GM03348 (cell line): ENCODE measurements around the gene HRH1.
"Not testable (repeated sequence)": the region's sequence is repeated elsewhere in the genome, so short reads cannot be mapped to it uniquely, and the experiment has no call there.

Experiments used
- DNase-seq: peaks from one replicate; pipeline ENCODE4 v3.0.0; 2012; ENCODE audit warnings: low spot score

HRH1 gene

GRCh38 chr3:11143476-11143875, 10.8 kb upstream of the HRH1 start:
- no peak for DNase-seq

DNA sequence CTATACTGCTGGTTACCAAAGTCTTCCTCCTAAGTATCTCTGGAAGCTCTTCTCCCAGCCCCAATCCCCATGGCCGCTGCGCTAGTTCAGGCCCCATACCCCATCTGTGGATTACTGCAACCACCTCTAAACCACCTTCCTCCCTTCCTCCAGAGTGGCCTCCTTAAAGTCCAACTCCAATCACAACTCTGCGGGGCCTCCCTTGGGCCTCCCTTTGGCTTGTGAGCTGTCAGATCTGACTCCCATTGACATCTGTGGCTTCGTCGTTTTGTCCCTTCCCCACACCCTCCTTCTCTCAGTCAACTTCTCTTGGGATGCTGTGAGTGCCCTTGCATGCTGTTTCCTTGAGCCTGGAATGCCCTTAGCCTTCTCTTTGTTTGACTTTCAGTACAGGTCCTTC, 9.3 kb upstream of the HRH1 start:
- no peak for DNase-seq

DNA sequence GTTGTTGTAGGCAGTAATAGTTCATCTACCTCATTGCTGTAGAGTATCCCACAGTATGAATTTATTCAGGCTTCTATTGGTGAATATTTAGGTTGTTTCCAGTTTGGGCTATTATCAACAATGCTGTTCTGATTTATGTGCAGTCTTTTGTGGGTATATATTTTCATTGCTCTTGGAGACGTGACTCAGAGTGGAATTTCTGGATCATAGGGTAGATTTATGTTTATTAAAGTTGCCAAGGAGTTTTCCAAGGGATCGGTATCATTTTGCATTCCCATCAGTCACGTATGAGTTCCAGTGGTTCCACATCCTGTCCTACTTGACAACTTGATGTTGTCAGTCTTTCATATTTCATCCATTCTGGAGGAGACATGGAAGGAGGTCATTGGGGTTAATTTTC, 8.4 kb upstream of the HRH1 start:
- peak; percentile 33 for DNase-seq

DNA sequence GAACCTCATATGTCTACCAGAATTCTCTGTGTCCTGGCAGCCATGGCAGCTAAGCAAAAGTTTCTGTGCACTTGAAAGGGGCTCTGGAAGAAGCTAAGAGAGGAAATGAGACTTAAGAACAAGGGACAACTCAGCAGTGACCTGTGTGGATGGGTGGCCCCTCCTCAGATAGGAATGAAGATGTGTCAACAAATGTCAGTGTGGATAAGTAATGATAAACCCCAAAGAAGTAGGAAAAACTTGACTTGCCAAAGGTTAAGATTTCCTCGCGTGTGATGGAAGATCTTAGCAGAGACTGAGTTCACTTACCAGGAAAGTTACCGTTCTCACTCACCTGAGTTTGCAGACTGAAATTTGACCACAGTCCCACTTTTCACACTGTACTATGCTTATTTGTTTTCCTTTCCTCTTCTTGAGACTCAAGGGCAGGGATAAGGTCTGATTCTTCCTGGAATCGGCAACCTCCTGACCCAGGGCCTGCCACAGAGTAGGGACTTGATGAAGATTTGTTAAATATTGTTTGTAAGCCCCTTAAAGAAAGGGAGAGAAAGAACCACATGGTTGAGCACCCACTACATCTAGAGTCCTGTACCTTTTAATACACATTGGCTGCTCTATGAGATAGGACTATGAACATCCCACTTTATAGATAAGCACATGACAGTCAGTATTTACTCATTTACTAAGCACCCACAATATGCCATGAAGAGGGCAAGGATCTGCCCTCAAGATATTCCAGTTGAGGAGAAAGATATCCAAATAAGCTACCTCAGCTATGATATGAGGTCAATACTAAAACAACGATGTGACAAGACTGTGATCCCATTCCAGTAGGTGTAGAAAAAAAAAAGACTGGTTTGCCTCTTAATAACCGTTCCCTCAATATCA, 7.3 kb upstream of the HRH1 start:
- DNase-seq = no peak

- DNase-seq = no peak
Measured at GRCh38 chr3:11150256-11150655, 4.0 kb upstream of the HRH1 start.

GRCh38 chr3:11152301-11152700, 2.0 kb upstream of the HRH1 start:
- DNase-seq = no peak

DNA sequence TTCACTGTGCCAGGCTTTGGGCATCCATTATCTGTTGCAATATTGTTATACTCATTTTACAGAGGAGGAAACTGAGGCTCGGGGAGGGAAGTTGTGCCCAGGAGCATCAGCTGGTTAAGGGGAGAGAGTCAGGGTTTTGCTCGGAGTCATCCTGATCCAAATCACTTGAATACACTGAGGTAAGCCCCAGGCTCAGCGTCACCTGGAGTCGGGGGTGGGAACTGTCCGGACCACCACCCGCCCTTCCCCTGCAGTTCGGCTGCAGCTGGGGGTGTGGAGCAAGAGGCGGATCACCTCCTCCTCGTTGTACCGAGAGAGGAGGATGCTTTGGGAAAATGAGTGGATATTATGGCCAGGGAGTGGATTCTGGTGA, 646 bp downstream of the HRH1 start:
- peak; percentile 33 for DNase-seq

DNA sequence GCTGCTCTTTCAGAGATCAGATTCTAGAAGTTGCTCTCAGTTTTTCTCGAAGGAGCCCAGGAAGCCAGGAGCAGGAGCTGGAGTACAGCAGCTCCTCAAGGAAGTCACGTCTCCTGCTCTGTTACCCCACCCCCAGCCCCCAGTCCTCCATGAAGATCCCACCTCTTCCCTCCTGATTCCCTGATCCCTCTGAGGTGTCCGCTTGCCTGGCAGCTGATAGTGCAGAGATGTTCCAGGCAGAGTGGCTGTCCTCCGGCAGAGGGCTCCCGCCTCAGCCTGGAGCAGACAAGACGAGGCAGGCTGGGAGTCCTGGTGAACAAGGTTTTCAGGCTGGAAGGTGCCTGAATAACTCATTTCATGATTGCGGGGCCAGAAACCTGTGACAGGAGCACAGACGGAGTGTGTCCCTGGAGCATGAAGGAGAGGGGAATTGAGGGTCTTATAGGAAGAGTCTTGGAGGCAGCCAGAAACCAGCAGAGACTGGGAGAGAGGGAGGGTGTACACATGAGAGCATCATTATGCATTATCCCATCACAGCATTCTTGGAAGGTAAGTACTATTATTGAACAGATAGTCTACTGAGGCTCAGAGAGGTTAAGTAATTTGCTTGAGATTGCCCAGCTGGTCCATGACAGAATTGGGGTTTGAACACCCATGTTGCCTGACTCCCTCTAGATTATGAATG, 1.2 kb downstream of the HRH1 start:
- peak; percentile 91 for DNase-seq

GRCh38 chr3:11156026-11156410, 1.7 kb downstream of the HRH1 start:
- no peak for DNase-seq

- no peak for DNase-seq
Measured at GRCh38 chr3:11157421-11157820, 3.1 kb downstream of the HRH1 start.

- peak; percentile 75 for DNase-seq
Measured at GRCh38 chr3:11159421-11159904, 5.2 kb downstream of the HRH1 start.

DNA sequence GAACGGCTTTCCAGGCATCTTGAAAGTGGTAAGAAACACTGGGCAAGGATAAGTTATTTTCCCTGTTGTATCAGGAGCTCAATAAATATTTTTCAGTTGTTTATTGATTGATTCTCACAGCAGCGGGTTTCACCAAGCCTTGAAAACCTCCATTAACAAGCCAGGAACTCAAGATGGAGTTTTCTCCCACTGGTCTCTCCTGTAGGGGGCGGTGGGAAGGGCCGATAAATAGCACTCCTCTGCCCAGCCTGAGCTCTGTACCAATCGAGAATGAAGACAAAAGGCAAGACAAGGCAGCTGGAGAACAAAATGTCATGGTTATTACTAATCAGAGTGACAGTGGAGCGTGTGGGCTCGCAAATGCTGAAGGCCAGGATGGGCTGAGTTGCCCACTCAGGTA, 7.4 kb downstream of the HRH1 start:
- no peak for DNase-seq

DNA sequence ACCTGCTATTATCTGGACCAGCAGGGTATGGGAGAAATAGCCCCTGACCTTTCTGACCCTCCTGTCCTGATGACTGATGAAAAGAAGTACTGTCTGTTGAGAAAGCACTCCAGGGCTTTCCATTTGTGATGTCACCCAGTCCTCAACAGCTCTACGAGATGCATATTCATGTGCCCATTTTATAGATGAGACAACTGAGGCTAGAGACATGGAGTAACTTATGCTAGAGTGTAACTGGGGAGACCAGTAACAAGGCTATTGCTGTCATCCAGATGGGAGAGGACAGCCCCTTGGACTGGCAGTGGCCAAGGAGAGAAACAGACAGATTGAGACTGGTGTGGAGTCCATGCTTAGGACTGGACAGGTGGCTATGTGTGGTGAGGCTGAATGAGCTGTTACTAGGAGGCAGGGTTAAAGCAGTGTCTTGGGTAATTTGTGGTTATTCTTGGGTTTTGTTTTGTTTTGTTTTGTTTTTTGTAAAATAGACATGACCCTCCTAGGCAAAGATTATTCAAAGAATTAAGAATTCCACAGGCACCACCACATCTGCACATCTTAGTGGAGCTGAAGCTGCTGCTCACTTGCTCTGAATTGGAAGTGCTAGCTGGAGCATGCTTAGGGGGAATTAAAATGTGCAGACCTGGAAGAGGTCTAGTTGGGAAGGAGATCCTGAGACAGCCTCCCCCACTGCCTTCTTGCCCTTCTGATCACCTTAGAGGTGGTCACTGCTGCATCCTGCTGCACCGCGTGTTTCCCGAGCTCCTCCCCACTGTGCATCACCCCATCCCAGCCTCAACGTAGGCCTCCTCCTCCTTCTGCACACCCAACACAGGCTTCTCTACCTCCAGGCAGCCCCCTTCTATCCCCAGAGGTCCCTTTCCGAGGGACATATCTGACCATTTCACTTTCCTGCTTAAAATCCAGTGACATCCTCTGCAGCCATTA, 8.4 kb downstream of the HRH1 start:
- no peak for DNase-seq

GRCh38 chr3:11164607-11165006, 10.3 kb downstream of the HRH1 start:
- no peak for DNase-seq

DNA sequence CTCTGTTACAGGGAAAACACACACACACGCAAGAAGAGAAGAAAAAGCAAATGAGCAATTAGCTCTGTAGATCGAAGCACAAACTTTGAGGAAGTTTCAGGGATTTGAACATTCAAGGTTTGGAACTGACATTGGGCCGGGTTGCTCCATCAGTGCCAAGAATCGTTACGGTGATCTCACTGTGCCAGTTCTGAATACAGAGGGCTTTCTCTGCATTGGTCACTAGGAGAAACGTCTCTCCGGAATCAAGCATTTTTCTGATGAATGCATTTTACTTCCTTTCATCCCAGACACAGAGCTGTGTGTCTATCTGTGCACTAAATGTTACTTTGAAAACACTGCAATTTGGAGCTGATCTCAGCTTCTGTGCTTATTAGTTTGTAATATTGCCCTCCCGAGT, 11.2 kb downstream of the HRH1 start:
- DNase-seq = no peak

DNA sequence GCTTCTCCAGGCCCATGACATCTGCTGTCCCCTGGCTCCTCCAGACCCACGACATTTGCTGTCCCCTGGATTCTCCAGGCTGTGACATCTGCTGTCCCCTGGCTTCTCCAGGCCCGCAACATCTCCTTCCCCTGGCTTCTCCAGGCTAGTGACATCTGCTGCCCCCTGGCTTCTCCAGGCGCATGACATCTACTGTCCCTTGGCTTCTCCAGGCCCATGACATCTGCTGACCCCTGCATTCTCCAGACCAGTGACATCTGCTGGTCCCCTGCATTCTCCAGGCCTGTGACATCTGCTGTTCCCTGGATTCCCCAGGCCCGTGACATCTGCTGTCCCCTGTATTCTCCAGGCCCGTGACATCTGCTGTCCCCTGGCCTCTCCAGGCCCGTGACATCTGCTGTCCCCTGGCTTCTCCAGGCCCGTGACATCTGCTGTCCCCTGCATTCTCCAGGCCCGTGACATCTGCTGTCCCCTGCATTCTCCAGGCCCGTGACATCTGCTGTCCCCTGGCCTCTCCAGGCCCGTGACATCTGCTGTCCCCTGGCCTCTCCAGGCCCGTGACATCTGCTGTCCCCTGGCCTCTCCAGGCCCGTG, 12.6 kb downstream of the HRH1 start:
- not testable (repeated sequence) for DNase-seq

GRCh38 chr3:11167590-11167989, 13.3 kb downstream of the HRH1 start:
- no peak for DNase-seq

DNA sequence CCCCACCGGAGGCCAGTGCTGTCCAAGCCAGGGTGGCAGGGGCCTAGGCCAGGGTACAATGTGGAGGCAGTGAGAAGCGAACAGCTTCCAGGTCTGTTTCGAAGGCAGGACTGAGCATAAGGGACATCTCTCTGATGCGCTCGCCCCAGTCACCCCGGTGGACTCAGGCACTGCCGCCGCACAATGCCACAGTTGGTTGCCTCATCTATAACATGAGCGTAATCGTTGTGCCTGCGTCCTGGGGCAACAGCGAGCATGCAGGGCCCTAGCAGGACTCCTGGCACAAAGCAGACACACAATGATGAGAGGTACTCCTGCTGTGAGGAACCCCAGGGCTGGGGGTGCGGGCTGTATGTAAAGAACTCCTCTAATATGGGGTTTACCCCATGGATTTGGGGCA, 14.1 kb downstream of the HRH1 start:
- no peak for DNase-seq

- no peak for DNase-seq
Measured at GRCh38 chr3:11168881-11169805, 14.8 kb downstream of the HRH1 start.

DNA sequence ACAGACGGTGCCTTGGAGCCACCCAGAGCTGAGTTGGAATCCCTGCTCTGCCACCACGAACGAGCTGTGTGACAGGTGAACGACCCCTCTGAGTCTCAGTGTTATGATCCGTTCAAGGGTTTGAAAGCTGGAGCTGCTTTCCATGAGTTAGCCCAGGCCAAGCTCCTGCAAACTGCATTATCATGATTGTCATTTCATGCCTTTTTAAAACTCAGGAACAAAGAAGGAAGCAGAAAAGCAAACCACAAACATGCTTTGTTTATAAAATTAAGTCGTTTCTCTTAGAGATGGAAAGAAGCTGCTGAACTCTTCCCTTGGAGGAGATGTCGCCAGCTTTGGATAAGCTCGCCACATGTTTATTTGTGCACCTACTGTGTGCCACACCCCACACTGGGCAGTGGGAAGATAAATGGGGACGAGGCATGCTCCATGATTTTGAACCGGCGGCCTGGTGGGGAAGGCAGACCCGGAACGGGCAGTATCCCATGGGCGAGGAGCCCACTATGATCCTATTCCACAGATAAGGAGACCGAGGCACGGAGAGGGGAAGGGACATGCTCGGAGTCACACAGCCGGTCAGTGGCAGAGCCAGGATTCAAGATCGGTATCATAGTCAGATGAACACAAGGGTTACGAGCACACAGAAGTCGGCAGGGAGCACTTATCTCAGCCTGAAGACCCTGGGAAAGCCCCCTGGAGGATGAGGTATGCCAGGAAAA, 15.9 kb downstream of the HRH1 start:
- no peak for DNase-seq
